Hematopoietic multipotent progenitor cell treated with erythropoietin and hydrocortisone succinate and interleukin-3 and kit ligand, for 15 days (in vitro differentiated cells): ENCODE results near the gene DGKA.
"Not testable (repeated sequence)": the region's sequence is repeated elsewhere in the genome, so short reads cannot be mapped to it uniquely, and the experiment has no call there.

ENCODE experiments used
- DNase-seq: peaks from one replicate; pipeline ENCODE4 v3.0.0-alpha.2; 2015; ENCODE audit warnings: low spot score

DGKA gene

DNA sequence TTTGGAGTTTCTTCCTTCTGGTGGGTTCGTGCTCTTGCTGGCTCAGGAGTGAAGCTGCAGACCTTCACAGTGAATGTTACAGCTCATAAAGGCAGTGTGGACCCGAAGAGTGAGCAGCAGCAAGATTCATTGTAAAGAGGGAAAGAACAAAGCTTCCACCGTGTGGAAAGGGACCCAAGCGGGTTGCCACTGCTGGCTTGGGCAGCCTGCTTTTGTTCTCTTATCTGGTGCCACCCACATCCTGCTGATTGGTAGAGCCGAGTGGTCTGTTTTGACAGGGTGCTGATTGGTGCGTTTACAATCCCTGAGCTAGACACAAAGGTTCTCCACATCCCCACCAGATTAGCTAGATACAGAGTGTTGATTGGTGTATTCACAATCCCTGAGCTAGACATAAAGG, 68.6 kb downstream of the DGKA start:
- not testable (repeated sequence) for DNase-seq

DNA sequence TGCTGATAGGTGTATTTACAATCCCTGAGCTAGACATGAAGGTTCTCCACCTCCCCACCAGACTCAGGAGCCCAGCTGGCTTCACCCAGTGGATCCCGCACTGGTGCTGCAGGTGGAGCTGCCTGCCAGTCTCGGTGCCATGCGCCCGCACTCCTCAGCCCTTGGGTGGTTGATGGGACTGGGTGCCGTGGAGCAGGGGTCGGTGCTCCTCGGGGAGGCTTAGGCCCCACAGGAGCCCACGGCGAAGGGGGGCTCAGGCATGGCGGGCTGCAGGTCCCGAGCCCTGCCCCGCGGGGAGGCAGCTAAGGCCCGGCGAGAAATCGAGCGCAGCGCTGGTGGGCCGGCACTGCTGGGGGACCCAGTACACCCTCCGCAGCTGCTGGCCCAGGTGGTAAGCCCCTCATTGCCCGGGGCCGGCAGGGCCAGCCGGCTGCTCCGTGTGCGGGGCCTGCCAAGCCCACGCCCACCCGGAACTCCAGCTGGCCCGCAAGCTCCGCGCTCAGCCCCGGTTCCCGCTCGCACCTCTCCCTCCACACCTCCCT, 69.1 kb downstream of the DGKA start:
- DNase-seq: not testable (repeated sequence)

DNA sequence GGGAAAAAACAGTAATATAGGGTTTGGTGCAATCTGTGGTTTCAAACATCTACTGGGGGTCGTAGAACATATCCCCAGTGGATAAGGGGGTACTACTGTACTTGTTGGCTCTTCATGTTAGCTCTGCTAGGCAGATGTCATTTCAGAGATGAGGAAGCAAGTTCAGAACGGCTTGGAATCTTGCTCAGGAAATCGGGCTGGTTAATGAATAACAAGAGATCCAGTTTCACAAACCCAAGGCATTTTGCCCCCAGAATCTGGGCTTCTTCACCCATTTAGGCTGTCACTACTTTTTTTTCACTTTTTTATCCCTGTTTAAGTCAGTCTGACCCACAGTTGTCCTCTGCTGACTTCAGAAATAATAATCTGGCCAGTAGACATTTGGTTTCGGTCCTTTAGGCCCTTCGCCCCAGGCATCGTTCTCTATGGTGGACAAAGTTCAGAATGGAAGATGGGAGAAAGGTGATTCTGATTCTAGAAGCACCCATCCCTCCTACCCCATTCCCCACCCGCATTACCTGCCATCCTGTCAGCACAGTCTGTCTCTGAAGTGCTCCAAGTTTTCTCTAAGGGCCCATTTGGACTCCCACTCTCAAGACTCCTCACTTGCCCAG, 70.6 kb downstream of the DGKA start:
- DNase-seq: no peak

DNA sequence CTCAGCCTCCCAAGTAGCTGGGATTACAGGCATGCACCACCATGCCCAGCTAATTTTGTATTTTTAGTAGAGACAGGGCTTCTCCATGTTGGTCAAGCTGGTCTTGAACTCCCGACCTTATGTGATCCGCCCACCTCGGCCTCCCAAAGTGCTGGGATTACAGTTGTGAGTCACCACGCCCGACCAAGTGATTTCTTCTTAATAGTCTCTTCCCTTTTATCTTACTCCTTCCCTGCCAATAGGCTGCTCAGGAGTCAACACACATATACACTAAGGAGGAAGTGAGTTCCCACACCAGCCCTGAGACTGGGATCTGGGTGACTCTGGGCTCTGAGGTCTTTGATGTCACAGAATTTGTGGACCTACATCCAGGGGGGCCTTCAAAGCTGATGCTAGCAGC, 72.4 kb downstream of the DGKA start:
- not testable (repeated sequence) for DNase-seq
